Measurements from ENCODE around the gene POLE2.
A peak's percentile ranks its signal among the peaks of the same experiment; 100 is the strongest.
"Not testable (repeated sequence)": the region's sequence is repeated elsewhere in the genome, so short reads cannot be mapped to it uniquely, and the experiment has no call there.

Gene POLE2

GRCh38 chr14:49619273-49619672, 68.7 kb downstream of the POLE2 start:
- not testable (repeated sequence) for DNase-seq (ENCODE audit: low read depth in 2 of 2)

- DNase-seq (ENCODE audit: low read depth in 2 of 2): no peak
Measured at GRCh38 chr14:49617852-49618519, 70.0 kb downstream of the POLE2 start.

GRCh38 chr14:49615776-49616175, 72.2 kb downstream of the POLE2 start:
- DNase-seq (ENCODE audit: low read depth in 2 of 2): no peak

DNA sequence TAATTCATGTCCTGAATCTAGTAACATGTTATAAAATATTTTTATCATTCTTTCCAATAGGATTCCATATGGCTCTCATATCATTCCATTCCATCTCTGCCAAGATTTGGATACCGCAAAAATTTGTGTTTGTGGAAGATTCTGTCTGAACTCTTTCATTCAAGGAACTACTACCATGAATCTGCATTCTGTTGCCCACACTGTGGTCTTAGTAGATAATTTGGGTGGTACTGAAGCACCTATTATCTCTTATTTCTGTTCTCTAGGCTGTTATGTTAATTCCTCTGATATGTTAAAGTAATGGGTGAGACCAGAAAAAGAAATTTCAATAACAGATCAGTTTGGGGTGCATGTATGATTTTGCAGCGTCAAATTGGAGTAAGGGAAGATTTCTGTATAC, 73.8 kb downstream of the POLE2 start:
- no peak for DNase-seq (ENCODE audit: low read depth in 2 of 2)

DNA sequence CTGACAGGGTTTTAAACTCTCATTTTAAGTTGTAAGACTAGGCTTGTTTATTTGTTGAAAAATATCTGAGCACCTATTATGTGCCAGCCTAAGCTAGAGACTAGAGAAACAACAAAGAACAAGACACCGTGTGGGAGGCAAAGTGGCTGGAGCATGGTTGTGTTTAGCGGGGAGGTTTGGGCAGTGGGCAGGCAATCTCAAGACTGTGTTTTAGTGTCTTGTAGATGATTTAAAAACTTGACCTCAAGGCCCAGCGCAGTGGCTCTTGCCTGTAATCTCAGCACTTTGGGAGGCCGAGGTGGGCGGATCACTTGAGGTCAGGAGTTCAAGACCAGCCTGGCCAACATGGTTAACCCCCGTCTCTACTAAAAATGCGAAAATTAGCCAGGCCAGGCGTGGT, 75.3 kb downstream of the POLE2 start:
- DNase-seq (ENCODE audit: low read depth in 2 of 2): no peak

- DNase-seq (ENCODE audit: low read depth in 2 of 2): no peak
Measured at GRCh38 chr14:49612251-49612650, 75.8 kb downstream of the POLE2 start.

GRCh38 chr14:49607583-49607982, 80.4 kb downstream of the POLE2 start:
- DNase-seq (ENCODE audit: low read depth in 2 of 2): no peak

GRCh38 chr14:49598485-49599300, 89.3 kb downstream of the POLE2 start, which contains the start of gene LRR1:
TSS of gene LRR1 (plus strand) at chr14:49598940. CDS start at chr14:49599021, 81 bp downstream.
- peak; percentile 64 to 70 for DNase-seq (ENCODE audit: low read depth in 2 of 2)

- DNase-seq (ENCODE audit: low read depth in 2 of 2): no peak
Measured at GRCh38 chr14:49598189-49598484, 89.9 kb downstream of the POLE2 start.

- no peak for DNase-seq (ENCODE audit: low read depth in 2 of 2)
Measured at GRCh38 chr14:49594347-49595091, 93.5 kb downstream of the POLE2 start.

Data from stimulated activated CD8-positive, alpha-beta memory T cell treated with anti-CD3 and anti-CD28 coated beads, Interleukin-15, amount 100 ng/mL, for 4 hours (primary cell).